GM23338 (cell line): ENCODE data around the gene ERMP1. TPM values are rescaled to one million over a fixed set of nuclear protein-coding genes. Genes with fewer than 3 reads are reported as not detected.

ENCODE experiments used
- ATAC-seq: fragments of 200-7000 bp; cut with Tn5 transposase; 3 replicates; pipeline ENCODE4 v1.9.1; 2020
- DNase-seq: peaks from one replicate; pipeline ENCODE4 v3.0.0-alpha.2; 2015; ENCODE audit warnings: low spot score
- H2AFZ ChIP-seq: fragments of 200-600 bp; sonication (generic); 2 replicates; pipeline ENCODE4 v1.8.0; 2016; ENCODE audit warnings: antibody characterized with exemption, mild to moderate bottlenecking, moderate library complexity
- H3F3A ChIP-seq: fragments of 200-600 bp; sonication (generic); replicated peaks from 2 replicates; pipeline ENCODE4 v1.8.0; 2017; ENCODE audit warnings: antibody characterized with exemption, mixed run types, low read depth
- H3K27ac ChIP-seq: fragments of 200-600 bp; sonication (generic); 2 replicates; pipeline ENCODE4 v1.6.1; 2016; ENCODE audit warnings: low read depth
- H3K27me3 ChIP-seq: fragments of 200-600 bp; sonication (generic); 2 replicates; pipeline ENCODE4 v1.8.0; 2016; ENCODE audit warnings: mild to moderate bottlenecking, mixed run types, moderate library complexity; ENCODE audit not compliant: insufficient read depth
- H3K36me3 ChIP-seq: fragments of 200-600 bp; sonication (generic); 2 replicates; pipeline ENCODE4 v1.8.0; 2016; ENCODE audit warnings: mild to moderate bottlenecking; ENCODE audit not compliant: insufficient read depth
- H3K4me1 ChIP-seq: fragments of 200-600 bp; sonication (generic); 2 replicates; pipeline ENCODE4 v1.8.0; 2016; ENCODE audit warnings: mild to moderate bottlenecking, moderate library complexity; ENCODE audit not compliant: insufficient read depth
- H3K4me2 ChIP-seq: fragments of 200-600 bp; sonication (generic); 2 replicates; pipeline ENCODE4 v1.7.1; 2017; ENCODE audit warnings: mixed run types
- H3K4me3 ChIP-seq: fragments of 200-600 bp; sonication (generic); 2 replicates; pipeline ENCODE4 v1.6.1; 2016; ENCODE audit warnings: mixed run types
- H3K79me2 ChIP-seq: fragments of 200-600 bp; sonication (generic); replicated peaks from 2 replicates; pipeline ENCODE4 v1.8.0; 2017; ENCODE audit warnings: mild to moderate bottlenecking; ENCODE audit not compliant: insufficient read depth
- H3K9me2 ChIP-seq: fragments of 200-600 bp; sonication (generic); 2 replicates; pipeline ENCODE4 v1.8.0; 2017; ENCODE audit not compliant: insufficient read depth
- H4K20me1 ChIP-seq: fragments of 200-600 bp; sonication (generic); replicated peaks from 2 replicates; pipeline ENCODE4 v1.8.0; 2017; ENCODE audit warnings: mild to moderate bottlenecking; ENCODE audit not compliant: insufficient read depth
- H3K27ac Mint-ChIP-seq: 2 replicates; pipeline ENCODE4 v1.8.0; 2020; ENCODE audit warnings: inconsistent platforms, mild to moderate bottlenecking, moderate library complexity, mixed read lengths
- H3K27me3 Mint-ChIP-seq: 3 replicates; pipeline ENCODE4 v1.8.0; 2022; ENCODE audit warnings: low read depth, mild to moderate bottlenecking, moderate library complexity, mixed read lengths, inconsistent platforms; ENCODE audit not compliant: insufficient read depth, poor library complexity
- H3K36me3 Mint-ChIP-seq: 3 replicates; pipeline ENCODE4 v1.8.0; 2021; ENCODE audit warnings: low read depth, mild to moderate bottlenecking, inconsistent platforms, moderate library complexity, mixed read lengths
- H3K4me1 Mint-ChIP-seq: 3 replicates; pipeline ENCODE4 v1.8.0; 2020; ENCODE audit warnings: mild to moderate bottlenecking, inconsistent platforms, mixed read lengths
- H3K4me3 Mint-ChIP-seq: 3 replicates; pipeline ENCODE4 v1.8.0; 2021; ENCODE audit warnings: moderate library complexity, mild to moderate bottlenecking, inconsistent platforms, mixed read lengths
- H3K9me3 Mint-ChIP-seq: 3 replicates; pipeline ENCODE4 v1.8.0; 2020; ENCODE audit warnings: moderate library complexity, mild to moderate bottlenecking, inconsistent platforms, mixed read lengths
- CREB1 ChIP-seq: fragments of 250-450 bp; sonication (Bioruptor Pico); IDR thresholded peaks from 2 replicates; pipeline ENCODE4 v1.5.0; 2020; ENCODE audit warnings: low read depth, mild to moderate bottlenecking, moderate library complexity
- CTCF ChIP-seq, 2 experiments: fragments of 200-600 bp in 1 of 2; sonication (generic) in 1 of 2; conservative IDR thresholded peaks; 2 replicates each; pipeline versions ENCODE4 v1.5.1 to v1.6.1; 2016 to 2017; ENCODE audit warnings: antibody characterized with exemption in 2 of 2, low read depth in 2 of 2, mild to moderate bottlenecking in 2 of 2, moderate library complexity in 1 of 2
- EZH2phosphoT487 ChIP-seq: fragments of 200-600 bp; sonication (generic); IDR thresholded peaks from one replicate; pipeline ENCODE4 v1.8.1; 2018; ENCODE audit warnings: antibody characterized with exemption; ENCODE audit not compliant: unreplicated experiment
- JUNB ChIP-seq: IDR thresholded peaks from one replicate; pipeline ENCODE4 v1.6.1; 2016; ENCODE audit warnings: antibody characterized with exemption; ENCODE audit not compliant: unreplicated experiment
- POLR2AphosphoS5 ChIP-seq: IDR thresholded peaks from 2 replicates; pipeline ENCODE4 v1.6.1; 2016; ENCODE audit warnings: antibody characterized with exemption, low read depth
- STAT1 ChIP-seq: IDR thresholded peaks from one replicate; pipeline ENCODE4 v1.6.1; 2016; ENCODE audit warnings: antibody characterized with exemption; ENCODE audit not compliant: unreplicated experiment
- ZNF114 ChIP-seq: fragments of 250-450 bp; sonication (Bioruptor Pico); IDR thresholded peaks from 2 replicates; pipeline ENCODE4 v1.5.0; 2020; ENCODE audit warnings: mild to moderate bottlenecking, moderate library complexity
- ZNF331 ChIP-seq: fragments of 250-450 bp; sonication (Bioruptor Pico); IDR thresholded peaks from 2 replicates; pipeline ENCODE4 v1.5.0; 2020; ENCODE audit warnings: low read depth, mild to moderate bottlenecking, moderate library complexity
- ZNF462 ChIP-seq: fragments of 250-450 bp; sonication (Bioruptor Pico); IDR thresholded peaks from 2 replicates; pipeline ENCODE4 v1.5.0; 2020; ENCODE audit warnings: mild to moderate bottlenecking, moderate library complexity
- polyA plus RNA-seq: library from polyadenylated mRNA; unstranded; fragments of >200 nt; fragmentation: Nextera tagmentation; extraction: Ambion mirVana; gene quantifications from 2 replicates; pipeline ENCODE4 v1.2.1, GENCODE V29; 2016
- total RNA-seq: library from RNA; depleted of rRNA; stranded (reverse); fragments of >200 nt; shearing (Covaris generic); gene quantifications from 2 replicates; pipeline ENCODE4 v1.2.3, GENCODE V29; 2014
- TF ChIP-seq, protein P1 (sequence below): IDR thresholded peaks from one replicate; pipeline ENCODE4 v1.6.1; 2018; ENCODE audit warnings: antibody characterized with exemption; ENCODE audit not compliant: unreplicated experiment

The ERMP1 gene
- total and polyA plus RNA-seq, 2 experiments from 2014 or later, result 5.3 to 23.4 TPM

- TF ChIP-seq, protein P1, sequence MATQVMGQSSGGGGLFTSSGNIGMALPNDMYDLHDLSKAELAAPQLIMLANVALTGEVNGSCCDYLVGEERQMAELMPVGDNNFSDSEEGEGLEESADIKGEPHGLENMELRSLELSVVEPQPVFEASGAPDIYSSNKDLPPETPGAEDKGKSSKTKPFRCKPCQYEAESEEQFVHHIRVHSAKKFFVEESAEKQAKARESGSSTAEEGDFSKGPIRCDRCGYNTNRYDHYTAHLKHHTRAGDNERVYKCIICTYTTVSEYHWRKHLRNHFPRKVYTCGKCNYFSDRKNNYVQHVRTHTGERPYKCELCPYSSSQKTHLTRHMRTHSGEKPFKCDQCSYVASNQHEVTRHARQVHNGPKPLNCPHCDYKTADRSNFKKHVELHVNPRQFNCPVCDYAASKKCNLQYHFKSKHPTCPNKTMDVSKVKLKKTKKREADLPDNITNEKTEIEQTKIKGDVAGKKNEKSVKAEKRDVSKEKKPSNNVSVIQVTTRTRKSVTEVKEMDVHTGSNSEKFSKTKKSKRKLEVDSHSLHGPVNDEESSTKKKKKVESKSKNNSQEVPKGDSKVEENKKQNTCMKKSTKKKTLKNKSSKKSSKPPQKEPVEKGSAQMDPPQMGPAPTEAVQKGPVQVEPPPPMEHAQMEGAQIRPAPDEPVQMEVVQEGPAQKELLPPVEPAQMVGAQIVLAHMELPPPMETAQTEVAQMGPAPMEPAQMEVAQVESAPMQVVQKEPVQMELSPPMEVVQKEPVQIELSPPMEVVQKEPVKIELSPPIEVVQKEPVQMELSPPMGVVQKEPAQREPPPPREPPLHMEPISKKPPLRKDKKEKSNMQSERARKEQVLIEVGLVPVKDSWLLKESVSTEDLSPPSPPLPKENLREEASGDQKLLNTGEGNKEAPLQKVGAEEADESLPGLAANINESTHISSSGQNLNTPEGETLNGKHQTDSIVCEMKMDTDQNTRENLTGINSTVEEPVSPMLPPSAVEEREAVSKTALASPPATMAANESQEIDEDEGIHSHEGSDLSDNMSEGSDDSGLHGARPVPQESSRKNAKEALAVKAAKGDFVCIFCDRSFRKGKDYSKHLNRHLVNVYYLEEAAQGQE, result no peak
- TF ChIP-seq ZNF114 (CRISPR knock-in tag) (no peak), POLR2AphosphoS5 (no peak)
Observed at GRCh38 chr9:5756633-5757032, 76.3 kb downstream of the ERMP1 start (continued).

- H3K4me1 Mint-ChIP-seq, result no peaks in the 10 kb centered on the region
- H3K27ac ChIP-seq, result no peak overlapping the region
- no peak overlapping the region for H3K4me3 ChIP-seq
- no peaks in the 10 kb centered on the region for H3K9me3 Mint-ChIP-seq
- no peaks in the 10 kb centered on the region for H4K20me1 ChIP-seq
- H3K4me2 ChIP-seq, result no peak overlapping the region
- H3K4me3 Mint-ChIP-seq, result no peak overlapping the region
- ATAC-seq (no peak), DNase-seq (no peak)
- no peaks in the 10 kb centered on the region for H3K79me2 ChIP-seq
- H3K27ac Mint-ChIP-seq, result no peak overlapping the region
- no peaks in the 10 kb centered on the region for H3K9me2 ChIP-seq
- H3K27me3 Mint-ChIP-seq, result no peaks in the 10 kb centered on the region
- no peaks in the 10 kb centered on the region for H3K4me1 ChIP-seq
- H3K36me3 ChIP-seq, result no peaks in the 10 kb centered on the region
- H3K27me3 ChIP-seq, result no peaks in the 10 kb centered on the region
- H2AFZ ChIP-seq, result no peak overlapping the region
- H3K36me3 Mint-ChIP-seq, result peaks cover 25% of the 10 kb centered on the region
- H3F3A ChIP-seq, result no peaks in the 10 kb centered on the region
- TF ChIP-seq ZNF331 (CRISPR knock-in tag) (no peak), CREB1 (CRISPR knock-in tag) (no peak), JUNB (no peak), EZH2phosphoT487 (no peak), POLR2AphosphoS5 (no peak), STAT1 (no peak), CTCF (conservative IDR thresholded peaks at IDR 0.05; ENCODE audit: low read depth in 2 of 2) (no peak), ZNF462 (CRISPR knock-in tag) (no peak)
- TF ChIP-seq, protein P1, result no peak
Observed at GRCh38 chr9:5750569-5750968, 82.3 kb downstream of the ERMP1 start.
